GM18511 (cell line): ENCODE data around the gene SNRNP35.
A peak's percentile ranks its signal among the peaks of the same experiment; 100 is the strongest.
"Not testable (repeated sequence)": the region's sequence is repeated elsewhere in the genome, so short reads cannot be mapped to it uniquely, and the experiment has no call there.

ENCODE experiments used
- ATAC-seq: cut with Tn5 transposase; IDR thresholded peaks from one replicate; pipeline ENCODE4 v1.9.1; 2021; ENCODE audit warnings: mild to moderate bottlenecking, moderate library complexity; ENCODE audit not compliant: unreplicated experiment

SNRNP35 gene

GRCh38 chr12:123446333-123446713 is 11.6 kb upstream of the SNRNP35 start:
- ATAC-seq, result no peak

DNA sequence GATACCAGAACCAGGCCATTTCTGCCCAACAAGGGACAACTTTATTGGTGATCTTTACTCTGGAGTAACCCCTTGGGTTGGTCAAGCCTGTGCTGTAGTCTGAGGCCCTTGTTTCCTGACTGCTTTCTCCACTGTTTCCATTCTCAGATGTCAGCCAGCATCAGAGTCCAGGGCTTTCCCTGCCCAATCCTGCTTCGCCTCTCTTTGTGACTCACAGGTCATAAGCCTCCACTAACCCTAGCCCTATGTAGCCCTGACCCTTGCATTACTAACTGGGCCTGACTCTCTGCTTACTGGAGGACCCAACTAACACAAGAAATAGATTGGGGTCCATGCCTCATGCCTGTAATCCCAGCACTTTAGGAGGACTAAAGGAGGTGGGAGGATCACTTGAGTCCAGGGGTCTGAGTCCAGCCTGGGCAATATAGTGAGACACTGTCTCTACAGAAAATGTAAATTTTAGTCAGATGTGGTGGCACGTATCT is 8.6 kb upstream of the SNRNP35 start:
- no peak for ATAC-seq

- ATAC-seq, result no peak
Measured at GRCh38 chr12:123449856-123450255, 8.1 kb upstream of the SNRNP35 start.

GRCh38 chr12:123450636-123451035 is 7.3 kb upstream of the SNRNP35 start:
- ATAC-seq, result no peak

DNA sequence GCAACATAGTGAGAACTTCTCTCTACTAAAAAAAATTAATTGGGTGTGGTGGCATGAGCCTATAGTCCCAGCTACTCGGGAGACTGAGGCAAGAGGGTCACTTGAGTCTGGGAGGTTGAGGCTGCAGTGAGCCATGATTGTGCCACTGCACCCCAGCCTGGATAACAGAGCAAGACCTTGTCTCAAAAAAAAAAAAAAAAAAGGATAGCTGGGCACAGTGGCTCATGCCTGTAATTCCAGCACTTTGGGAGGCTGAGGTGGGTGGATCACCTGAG is 5.7 kb upstream of the SNRNP35 start:
- ATAC-seq, result not testable (repeated sequence)

DNA sequence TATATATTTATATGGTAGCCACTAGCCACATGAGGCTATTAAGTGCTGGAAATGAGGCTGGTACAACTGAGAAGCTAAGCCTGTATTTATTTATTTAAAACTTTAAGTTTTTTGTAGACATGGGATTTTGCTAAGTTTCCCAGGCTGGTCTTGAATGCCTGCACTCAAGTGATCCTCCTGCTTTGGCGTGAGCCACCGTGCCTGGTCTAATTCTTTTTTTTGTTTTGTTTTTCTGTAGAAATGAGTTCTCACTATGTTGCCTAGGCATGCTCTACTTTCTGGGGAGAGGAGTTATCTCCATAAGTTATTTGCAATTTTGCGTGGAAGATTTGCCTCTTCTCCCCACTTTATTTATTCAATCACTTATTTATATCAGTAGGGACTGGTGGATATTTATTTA is 4.8 kb upstream of the SNRNP35 start:
- ATAC-seq, result no peak

DNA sequence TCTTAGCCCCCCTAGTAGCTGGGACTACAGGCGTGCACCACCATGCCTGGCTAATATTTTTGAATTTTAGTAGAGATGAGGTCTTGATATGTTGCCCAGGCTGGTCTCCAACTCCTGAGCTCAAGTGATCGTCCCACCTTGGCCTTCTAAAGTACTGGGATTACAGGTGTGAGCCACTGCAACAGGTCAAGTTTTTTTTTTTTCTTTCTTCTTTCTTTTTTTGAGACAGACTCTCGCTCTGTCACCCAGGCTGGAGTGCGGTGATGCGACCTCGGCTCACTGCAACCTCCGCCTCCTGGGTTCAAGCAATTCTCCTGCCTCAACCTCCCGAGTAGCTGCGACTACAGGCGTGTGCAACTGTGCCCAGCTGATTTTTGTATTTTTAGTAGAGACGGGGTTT is 5.2 kb downstream of the SNRNP35 start:
- ATAC-seq, result not testable (repeated sequence)

DNA sequence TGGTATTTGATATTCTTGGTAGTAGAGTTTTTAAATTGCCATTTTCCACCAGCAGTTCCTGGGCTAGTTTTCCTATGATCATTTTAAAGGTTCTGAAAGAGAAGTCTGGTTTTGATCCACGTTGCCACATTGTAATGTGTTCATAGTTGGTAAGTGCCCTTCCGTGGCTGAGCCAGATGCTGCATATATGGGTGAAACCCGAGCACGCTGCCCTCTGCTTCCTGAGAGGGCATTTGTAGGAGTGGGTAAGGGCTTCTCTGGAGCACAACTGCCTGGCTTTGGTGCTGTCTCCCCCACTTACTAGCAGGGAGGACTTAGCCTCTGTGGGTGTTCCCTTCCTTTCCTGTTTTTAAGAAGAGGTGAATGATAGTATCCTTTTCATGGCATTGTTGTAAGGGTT is 7.1 kb downstream of the SNRNP35 start:
- ATAC-seq, result no peak

DNA sequence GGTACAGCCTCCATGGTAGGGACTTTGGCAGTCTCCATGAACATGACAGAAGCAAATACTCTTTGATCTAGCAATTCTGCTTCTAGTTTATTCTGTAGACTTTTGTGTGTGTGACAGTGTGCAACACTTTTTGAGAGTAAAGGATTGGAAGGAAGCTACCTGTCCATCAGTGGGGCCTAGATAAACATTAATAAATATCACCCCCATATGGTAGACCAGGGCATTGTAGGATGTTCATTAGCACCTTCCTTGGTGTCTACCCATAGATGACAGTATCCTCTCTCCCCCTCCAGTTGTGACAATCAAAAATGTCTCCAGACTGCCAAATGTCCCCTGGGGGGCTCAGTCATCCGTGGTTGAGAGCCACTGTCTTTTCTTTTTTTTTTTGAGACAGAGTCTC is 10.8 kb downstream of the SNRNP35 start:
- ATAC-seq, result peak; percentile 69

GRCh38 chr12:123469978-123470377 is 12.0 kb downstream of the SNRNP35 start:
- no peak for ATAC-seq

- ATAC-seq, result no peak
Measured at GRCh38 chr12:123471374-123472068, 13.6 kb downstream of the SNRNP35 start.

DNA sequence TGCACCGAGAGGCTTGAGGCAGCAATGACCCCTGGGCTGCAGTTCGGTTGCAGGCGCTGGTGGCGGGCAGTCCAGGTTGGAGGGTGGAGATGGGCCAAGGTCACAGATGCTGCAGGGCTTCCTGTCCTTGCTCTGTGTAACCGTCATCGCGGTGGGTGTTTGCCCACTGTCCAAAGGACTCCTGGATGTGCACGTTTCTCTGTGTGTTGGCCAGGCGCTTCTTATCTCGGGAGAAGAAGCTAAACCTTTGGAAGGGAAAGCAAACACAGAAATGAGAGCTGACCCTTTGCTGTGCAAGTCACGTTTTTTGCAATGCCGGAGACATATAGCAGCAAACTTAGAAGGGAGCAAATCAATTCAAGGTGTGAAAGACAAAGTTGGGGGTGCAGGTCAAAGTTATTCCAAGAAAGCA is 14.5 kb downstream of the SNRNP35 start:
- no peak for ATAC-seq

DNA sequence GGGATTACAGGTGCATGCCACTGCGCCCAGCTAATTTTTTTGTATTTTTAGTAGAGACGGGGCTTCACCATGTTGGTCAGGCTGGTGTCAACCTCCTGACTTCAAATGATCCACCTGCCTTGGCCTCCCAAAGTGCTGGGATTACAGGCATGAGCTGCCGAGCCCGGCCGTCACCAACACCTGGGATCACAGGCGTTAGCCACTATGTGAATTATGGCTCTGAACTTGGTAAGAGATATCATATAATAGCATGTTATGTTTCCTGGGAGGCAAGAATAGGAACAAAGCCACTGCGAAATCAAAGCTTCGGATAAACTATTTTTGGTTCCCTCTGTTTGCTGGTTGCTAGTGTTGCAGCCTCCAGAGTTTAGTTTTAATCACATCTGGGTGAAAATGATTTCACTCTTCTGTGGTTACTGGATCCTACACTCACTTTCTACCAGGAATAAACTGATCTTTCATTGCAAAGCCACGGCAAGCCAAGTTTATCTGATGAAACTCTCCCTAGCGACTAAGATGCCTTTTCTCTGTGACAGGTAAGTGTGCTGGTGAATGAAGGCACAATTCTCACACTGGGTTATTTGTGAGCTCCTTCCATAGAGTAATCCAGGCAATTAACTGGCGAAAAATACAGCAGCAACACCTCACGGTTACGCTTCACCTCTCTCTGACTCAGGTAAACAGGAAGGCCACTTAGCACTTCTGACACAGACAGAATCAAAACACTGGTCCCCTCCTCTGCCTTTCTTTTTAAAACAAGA is 16.7 kb downstream of the SNRNP35 start:
- no peak for ATAC-seq

DNA sequence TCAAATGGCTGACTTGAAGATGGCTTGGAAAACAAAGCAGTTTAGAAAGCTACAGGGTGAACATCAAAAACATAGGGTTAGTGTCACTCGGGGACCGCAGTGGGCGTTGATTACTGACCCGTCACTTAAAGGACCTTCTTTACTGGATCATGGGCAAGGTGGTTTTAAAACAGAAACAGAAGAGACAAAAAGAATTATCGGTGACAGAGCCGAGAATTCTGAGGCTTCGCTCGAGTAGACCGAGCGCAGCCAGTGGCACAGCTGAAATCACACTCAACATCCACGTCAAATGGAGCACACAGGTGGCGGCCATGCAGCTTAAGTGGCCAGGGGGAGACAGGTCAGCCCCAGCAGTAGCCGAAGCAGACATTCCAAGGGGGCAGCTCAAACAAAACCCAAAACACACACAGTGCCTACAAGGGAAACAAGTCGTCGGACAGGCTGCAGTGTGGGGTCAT is 17.3 kb downstream of the SNRNP35 start:
- ATAC-seq, result no peak

DNA sequence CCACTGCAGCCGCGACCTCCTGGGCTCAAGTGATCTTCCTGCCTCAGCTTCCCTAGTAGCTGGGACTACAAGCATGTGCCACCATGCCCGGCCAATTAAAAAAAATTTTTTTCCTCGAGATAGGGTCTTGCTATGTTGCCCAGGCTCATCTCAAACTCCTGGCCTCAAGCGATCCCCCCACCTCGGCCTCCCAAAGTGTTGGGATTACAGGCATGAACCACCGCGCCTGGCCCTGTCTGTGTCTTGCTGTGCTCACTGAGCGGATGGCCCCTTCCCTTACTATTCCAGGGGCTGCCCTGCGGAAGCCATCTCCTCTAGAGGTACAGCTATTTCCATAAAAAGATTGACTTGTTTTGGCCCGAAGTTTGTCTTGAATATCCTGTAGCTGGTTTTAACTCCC is 20.1 kb downstream of the SNRNP35 start:
- ATAC-seq, result no peak

- ATAC-seq, result no peak
Measured at GRCh38 chr12:123478762-123479161, 20.8 kb downstream of the SNRNP35 start.

DNA sequence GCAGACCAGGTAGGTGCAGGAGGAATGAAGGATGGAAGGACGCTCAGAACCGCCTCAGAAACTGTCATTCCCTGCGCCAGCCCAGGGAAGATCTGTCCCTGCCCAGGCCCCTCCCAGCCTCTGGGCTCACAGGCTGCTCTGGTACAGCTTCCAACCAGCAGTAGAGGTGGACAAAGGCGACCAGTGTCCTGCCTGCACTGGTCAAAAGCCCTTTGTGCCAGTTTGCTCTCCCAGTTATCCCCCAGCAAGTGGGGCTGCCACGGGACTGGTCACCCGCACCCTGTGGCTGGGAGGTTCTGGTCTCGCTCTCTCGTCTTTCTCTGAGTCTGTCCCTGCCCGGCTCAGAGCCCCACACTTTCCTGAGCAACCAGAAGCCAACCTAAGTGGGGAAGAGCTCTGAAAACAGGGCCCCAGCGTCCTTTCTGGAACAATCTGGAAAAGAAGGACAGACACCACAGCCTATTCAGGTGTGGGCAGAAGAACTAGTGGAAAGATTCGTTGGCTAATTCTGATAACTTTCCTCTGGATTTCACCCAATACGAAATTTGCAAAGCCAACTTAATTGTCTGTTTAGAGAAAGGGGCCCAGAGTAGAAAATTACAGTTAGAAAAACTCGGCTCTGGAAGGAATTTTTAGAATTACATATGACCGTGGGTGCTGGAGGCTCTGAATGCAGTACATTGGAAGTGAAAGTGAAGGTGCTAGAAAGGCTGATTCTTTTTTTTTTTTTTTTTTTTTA is 21.7 kb downstream of the SNRNP35 start:
- no peak for ATAC-seq

- not testable (repeated sequence) for ATAC-seq
Measured at GRCh38 chr12:123481251-123481650, 23.3 kb downstream of the SNRNP35 start.

GRCh38 chr12:123482876-123483275 is 24.9 kb downstream of the SNRNP35 start:
- no peak for ATAC-seq

DNA sequence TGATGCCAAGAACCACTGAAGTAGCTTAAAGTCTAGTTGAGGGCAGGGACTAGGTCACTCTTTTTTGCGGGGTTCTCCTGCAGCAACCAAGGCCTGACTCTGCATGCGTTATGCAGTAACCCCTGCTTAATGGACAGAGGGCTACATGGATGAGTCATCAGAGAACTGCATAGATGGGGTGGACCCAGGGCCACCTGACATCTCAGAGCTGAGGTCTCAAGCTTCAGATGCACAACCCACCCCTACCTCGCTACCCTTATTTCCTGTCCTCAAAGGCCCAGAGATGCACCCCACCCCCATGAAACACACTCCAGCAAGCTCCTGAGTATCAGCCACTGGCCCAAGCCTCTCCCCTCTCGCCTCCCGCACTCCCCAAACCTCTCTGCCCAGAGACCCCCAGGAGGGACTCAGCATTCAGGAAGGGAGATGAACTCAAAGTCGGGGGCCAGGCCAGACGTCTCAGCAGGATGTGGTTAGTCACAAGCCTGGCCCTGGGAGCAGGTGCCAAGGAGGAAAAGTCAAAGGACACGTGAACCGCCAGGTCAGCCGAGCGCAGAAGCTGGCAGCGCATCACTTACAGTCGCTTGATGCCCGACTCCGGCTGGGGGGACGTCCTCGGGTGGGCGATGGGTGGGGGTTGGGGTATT is 25.8 kb downstream of the SNRNP35 start:
- ATAC-seq, result no peak

GRCh38 chr12:123485756-123486155 is 27.8 kb downstream of the SNRNP35 start:
- no peak for ATAC-seq
